Measurements from ENCODE around the gene TMX1. TPM values are rescaled to one million over a fixed set of nuclear protein-coding genes. Genes with fewer than 3 reads are reported as not detected.

The TMX1 gene
- total RNA-seq, 1 experiment from 2014 or later, result 121 TPM

- DNase-seq (ENCODE audit: low read depth), result no peak
These were observed 2.8 kb downstream of the TMX1 start for GRCh38 chr14:51242545-51243490.

GRCh38 chr14:51244591-51244990 lies 4.5 kb downstream of the TMX1 start:
- no peak for DNase-seq (ENCODE audit: low read depth)

GRCh38 chr14:51246032-51246431 lies 6.0 kb downstream of the TMX1 start:
- DNase-seq (ENCODE audit: low read depth), result no peak

DNA sequence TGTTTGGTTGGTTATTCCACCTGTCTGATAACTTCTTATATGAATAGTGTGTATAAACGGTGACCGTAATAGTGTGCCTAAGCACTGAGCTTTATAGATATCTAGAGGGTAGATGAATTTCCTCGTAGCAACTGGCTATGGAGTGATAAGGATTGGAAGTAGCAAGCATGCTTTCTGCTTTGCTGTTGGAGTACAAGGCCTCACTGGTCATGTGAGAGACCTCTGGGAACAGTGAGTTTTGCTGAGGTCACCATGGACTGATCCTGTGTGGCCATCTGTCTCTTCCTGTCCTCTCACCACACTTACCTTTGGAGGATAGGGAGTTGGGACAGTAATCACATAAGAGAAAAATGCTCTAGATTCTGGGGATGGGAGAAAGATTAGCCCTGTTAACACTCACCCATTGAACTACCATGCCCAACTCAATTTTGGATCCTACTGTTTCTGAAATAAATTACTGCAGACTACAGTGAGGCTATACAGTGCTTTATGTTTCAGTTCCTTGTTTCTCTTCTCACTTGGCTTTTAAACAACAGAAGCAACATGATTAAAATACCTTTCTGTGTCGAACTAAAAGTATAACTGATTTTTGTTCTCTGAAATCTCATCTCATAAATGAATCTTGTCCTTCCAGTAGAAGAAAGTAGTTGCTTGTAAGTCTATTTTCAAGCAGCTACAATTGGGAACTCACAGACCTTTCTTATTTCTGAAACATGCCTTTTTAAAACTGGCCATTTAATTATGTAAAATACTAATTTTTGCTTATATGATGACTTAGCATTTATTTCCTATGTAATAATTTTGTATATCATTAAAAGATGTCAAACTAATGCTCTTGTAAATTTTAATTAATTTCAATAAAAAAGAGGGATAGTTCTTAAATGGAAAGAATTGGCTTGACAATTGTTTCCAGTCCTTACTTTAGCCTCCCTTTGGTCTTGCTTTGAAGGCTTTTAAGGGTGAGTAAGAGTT lies 8.3 kb downstream of the TMX1 start:
- DNase-seq (ENCODE audit: low read depth), result no peak

DNA sequence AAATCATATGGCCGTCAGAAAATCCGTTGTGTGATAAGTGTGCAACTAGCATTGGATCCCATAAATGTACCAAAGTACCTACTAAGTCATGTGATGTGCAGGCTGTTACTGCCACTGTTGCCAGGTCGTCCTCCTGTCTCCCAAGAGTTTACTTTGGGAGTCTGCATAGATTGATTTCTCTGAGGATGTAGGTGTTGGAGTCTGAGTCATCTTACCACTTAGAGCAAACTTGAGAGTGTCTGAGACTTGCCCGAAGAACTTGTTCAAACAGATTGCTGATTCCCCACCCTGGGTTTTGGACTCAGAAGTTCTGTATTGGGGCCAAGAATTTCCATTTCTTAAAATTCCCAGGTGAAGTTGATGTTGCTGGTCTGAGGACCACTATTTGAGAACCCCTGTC lies 11.4 kb downstream of the TMX1 start:
- DNase-seq (ENCODE audit: low read depth), result no peak

GRCh38 chr14:51253880-51254279 lies 13.8 kb downstream of the TMX1 start:
- DNase-seq (ENCODE audit: low read depth), result no peak

GRCh38 chr14:51258280-51258679 lies 18.2 kb downstream of the TMX1 start:
- no peak for DNase-seq (ENCODE audit: low read depth)

GRCh38 chr14:51258788-51259187 lies 18.7 kb downstream of the TMX1 start:
- no peak for DNase-seq (ENCODE audit: low read depth)

- no peak for DNase-seq (ENCODE audit: low read depth)
These were observed 20.2 kb downstream of the TMX1 start for GRCh38 chr14:51260225-51260624.

DNA sequence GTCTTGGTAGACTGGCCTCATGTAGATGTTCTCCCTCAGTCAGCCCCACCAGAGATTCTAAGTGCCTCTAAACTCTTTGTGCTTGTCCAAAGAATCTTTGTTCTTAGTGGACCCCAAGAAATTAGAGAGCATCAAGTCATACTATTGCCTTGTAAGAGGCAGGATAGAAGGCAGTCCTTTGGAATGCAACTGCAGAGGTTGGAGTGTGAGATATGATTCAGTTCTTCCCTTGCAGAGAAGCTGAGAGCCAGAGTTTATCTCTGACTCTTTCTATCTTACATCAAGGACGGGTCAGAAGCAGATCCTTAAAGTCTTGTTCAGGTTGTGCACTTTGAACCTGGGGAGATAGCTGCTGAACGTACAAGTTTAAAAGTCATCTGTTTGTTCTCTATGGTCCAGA lies 21.1 kb downstream of the TMX1 start:
- no peak for DNase-seq (ENCODE audit: low read depth)

DNA sequence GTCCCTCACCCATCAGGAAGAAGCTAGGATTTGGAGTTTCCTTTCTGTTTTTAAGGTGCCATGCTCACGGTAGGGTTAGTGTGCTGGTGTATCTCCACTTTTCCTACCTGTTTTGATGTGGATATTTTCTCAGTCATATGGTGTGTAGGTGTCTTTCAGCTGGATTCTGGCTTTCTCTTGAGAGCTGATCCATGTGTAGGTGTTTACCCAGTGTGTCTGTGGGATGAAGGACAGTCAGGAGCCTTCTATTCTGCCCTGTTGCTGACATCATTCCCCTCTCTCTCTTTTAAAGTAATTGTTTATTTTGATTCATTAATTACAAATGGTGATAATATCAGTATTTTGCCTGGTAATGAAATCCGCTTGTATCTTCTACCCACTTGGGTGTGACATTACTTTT lies 22.8 kb downstream of the TMX1 start:
- DNase-seq (ENCODE audit: low read depth), result no peak

DNA sequence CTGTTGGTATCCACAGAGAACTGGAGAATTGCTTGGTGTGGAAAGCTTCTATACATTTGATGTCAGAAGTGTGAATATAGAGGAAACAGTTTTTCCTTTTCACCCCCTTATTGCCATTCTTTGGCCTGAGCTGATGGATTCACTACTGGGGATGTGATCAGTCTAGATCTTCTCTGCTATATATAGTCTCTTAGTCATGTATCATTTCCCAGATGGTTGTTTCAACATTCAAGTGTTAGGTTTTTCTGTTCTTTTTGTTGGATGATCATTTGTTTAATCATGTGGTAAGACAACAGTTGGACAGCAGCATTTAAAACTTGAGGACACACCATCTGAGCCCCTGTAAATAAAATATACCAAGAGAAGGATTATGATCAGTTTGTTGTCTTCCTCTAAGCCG lies 29.6 kb downstream of the TMX1 start:
- no peak for DNase-seq (ENCODE audit: low read depth)

DNA sequence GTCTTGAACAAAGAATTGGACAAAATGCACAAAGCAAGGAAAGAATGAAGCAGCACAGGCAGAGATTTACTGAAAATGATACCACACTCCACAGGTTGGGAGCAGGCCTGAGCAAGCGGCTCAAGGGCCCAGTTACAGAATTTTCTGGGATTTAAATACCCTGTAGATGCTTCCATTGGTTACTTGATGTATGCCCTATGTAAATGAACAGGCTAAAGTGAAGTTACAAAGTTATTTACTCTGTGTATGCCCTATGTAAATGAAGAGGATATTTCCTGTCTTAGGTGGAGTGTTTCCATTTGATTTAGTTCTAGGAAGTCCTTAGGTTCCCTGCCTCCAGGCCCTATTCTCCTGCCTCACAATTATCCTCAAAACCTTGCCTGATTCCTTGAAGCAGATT lies 36.6 kb downstream of the TMX1 start:
- DNase-seq (ENCODE audit: low read depth), result no peak

DNA sequence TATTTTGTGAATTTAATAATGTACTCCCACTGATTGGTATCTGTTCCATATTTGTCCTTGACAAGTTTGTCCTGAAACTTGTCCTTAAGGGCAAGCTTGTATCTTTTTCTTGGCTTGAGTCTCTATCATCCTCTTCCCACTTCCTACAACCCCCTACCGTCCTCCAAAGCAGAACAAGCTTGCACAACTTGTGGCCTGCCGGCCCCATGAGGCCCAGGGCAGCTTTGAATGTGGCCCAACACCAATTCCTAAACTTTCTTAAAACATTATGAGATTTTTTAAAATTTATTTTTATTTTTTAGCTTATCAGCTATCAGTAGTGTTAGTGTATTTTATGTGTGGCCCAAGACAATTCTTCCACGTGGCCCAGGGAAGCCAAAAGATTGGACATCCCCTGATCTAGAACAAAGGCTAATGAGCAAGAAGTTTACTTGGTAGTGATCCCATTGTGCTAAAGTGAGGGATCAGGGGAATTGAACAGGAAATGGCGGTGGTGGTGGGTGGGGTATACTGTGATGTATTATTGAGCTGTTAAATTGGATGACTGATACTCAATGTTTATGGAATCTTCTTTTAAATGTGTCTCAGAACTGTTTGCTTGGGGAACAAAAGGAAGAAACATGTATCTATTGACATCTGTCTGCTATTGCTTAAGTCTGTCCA lies 37.8 kb downstream of the TMX1 start:
- DNase-seq (ENCODE audit: low read depth), result no peak

GRCh38 chr14:51282517-51282916 lies 42.5 kb downstream of the TMX1 start:
- DNase-seq (ENCODE audit: low read depth), result no peak

DNA sequence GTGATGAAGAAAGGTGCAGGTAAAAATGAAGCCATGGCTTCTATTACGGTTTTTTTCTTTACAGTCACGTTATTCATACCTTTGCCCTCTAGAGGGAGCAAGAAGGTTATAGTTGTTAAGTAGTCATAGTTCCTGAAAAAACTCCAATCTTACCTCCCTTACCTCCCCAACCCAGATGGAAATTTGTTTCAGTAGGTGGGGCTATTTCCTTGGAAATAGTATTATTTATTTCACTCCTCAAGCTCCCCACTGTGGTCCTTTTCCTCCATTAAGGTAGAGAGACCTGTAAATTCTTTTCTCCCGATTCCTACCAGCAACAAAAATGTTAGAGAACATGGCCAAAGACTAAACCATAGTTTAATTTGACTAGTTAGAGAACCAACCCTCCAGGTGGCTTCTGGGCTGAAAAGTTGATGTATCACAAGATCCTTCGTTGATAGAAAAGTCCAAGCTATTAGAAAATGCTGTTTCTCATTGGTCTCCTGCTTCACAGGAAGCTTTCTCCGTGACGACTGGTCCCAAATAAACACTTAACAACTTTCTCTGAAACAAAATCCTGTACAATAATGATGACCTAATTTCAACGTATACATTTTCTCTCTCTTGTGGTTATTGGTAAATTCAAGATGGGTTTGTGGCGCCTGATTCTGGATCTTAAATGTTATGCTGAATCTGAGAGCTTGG lies 43.5 kb downstream of the TMX1 start:
- peak; percentile 91 for DNase-seq (ENCODE audit: low read depth)

- DNase-seq (ENCODE audit: low read depth), result no peak
These were observed 44.2 kb downstream of the TMX1 start for GRCh38 chr14:51284241-51284640.

DNA sequence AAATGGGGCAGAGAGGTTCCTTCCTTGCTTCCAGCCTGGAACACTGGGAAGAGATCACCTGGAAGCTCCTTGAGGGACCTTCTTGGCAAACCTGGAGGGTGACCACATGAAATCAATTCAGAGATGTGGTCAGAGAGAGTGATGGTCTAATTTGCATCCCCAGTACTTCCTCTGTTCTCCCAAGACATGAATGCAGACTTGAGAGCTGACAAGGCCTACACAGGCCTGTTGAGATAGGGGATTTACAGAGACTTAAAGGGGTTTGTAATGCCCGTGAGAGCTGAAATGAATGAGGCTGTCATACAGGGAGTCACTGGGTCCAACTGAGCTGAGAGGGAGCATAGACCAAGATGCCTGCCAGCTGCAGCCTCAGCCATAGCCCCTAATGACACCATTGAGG lies 45.1 kb downstream of the TMX1 start:
- no peak for DNase-seq (ENCODE audit: low read depth)

DNA sequence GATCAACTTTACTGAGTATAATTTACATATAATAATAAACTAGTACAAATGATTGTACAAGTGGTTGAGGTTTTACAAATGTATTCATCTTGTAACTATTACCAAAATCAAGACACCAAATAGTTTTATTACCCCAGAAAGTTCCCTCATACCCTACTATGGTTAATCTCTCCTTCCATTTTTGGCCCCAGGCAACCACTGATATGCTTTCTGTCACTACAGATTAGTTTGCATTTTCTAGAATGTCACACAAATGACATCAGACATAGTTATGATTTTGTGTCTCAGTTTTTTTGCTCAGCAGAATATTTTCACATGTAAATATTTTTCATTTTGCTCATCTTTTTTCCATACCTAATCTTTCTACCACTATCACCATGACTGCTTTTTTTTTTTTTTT lies 49.1 kb downstream of the TMX1 start:
- no peak for DNase-seq (ENCODE audit: low read depth)

GRCh38 chr14:51290132-51290531 lies 50.1 kb downstream of the TMX1 start:
- no peak for DNase-seq (ENCODE audit: low read depth)

- DNase-seq (ENCODE audit: low read depth), result no peak
These were observed 51.0 kb downstream of the TMX1 start for GRCh38 chr14:51291016-51291415.
